Ovary (tissue), 3 donors: Measurements from ENCODE around the gene RSPH9.

Source experiments
- EP300 ChIP-seq: sonication (generic); formaldehyde crosslinking; IDR thresholded peaks from one replicate; pipeline ENCODE4 v1.6.1; 2017; ENCODE audit warnings: antibody characterized with exemption
- POLR2A ChIP-seq: fragments of 450-650 bp; IDR thresholded peaks from one replicate; pipeline ENCODE4 v1.6.1; 2017; ENCODE audit warnings: antibody characterized with exemption, mild to moderate bottlenecking, moderate library complexity
- TF ChIP-seq, protein P1 (sequence below), 3 donors: fragments of 450-650 bp in 2 of 3; fragments of 200-600 bp in 1 of 3; IDR thresholded peaks; one replicate each; pipeline versions ENCODE4 v1.5.1 to v1.8.0; 2016 to 2022; ENCODE audit warnings: antibody characterized with exemption in 3 of 3, mild to moderate bottlenecking in 1 of 3
- donor health status: DM: no; HTN: no; CAD: no.

DNA sequence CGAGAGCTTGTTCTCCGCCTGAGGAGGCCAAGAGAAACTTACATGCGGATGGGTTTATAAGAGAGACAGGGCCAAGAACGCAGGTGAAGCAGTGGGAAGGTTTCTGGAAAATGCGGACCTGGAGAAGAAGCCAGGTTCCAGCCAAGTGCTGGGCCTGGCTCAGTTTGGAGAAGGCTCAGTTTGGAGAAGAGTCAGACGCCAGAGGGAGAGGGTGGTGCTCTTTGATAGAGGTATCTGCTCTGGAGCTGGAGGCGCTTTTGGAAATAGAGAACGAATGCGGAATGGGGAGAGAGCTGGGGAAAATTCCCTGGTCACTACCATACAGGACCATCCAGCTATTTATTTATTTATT, 753 bp downstream of the RSPH9 start:
- TF ChIP-seq, protein P1, sequence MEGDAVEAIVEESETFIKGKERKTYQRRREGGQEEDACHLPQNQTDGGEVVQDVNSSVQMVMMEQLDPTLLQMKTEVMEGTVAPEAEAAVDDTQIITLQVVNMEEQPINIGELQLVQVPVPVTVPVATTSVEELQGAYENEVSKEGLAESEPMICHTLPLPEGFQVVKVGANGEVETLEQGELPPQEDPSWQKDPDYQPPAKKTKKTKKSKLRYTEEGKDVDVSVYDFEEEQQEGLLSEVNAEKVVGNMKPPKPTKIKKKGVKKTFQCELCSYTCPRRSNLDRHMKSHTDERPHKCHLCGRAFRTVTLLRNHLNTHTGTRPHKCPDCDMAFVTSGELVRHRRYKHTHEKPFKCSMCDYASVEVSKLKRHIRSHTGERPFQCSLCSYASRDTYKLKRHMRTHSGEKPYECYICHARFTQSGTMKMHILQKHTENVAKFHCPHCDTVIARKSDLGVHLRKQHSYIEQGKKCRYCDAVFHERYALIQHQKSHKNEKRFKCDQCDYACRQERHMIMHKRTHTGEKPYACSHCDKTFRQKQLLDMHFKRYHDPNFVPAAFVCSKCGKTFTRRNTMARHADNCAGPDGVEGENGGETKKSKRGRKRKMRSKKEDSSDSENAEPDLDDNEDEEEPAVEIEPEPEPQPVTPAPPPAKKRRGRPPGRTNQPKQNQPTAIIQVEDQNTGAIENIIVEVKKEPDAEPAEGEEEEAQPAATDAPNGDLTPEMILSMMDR (IDR thresholded peaks at IDR 0.05), result no peak
- TF ChIP-seq EP300 (no peak), POLR2A (no peak)
